ENCODE results near the gene NDST1.

The NDST1 gene

DNA sequence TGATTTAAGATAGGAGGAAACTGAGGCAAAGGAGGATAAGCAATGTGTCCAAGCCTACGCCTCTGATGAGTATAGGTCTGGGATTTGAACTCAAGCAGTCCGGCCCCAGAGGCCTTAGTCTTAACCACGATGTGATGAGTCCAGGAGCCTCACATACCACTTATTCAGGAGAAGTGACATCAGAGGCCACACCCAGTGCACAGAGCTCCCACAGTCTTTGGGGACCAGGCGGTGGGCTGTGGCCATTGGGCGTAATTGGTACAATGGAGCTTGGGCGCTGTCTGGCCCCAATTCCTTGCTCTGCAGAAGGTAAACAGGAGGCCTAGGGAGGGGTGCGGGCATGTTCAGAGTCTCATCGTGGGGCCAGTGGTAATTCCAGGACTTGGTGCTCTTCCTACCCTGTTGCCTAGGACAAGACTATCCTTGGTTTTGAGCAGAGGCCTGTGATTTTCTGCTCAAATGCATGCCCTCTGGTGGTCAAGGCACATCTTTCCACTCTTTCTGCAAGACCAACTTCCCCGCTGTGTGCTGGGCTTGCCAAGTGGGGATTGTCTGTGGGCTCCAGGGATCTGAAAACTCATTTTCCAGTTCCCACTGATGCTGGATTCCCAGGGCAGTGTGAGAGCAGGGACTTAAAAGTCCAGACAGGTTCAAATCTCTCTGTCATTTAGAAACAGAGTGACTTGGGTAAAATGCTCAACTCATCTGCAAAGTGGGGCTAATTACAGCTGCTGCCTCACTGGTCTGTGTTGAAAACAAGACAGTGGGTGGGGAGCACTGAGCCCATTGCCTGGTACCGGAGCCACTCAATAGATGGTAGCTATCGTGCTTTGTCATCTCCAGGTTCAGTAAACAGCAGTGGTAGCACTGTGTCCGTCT, 15.8 kb downstream of the NDST1 start:
- no peak for DNase-seq (ENCODE audit: low read depth)

DNA sequence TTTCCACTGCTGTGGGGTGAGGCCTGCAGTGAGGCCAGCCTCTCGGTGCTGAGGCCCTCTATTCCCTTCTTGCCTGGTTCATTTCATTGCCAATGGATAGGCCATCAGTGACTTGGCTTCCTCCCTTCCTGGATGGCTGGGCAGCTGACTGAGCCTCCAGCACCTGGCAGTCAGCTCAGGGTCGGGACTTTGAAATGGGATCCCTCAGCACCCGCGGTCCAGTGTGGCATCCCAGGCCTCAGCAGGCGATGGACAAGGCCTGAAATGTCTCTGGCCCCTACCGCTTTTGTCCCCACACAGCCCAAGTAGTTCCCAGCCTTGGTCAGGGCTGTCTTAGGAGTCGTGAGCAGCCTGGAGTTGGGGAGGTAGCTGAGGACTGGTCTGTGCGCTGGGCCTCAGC, 17.2 kb downstream of the NDST1 start:
- DNase-seq (ENCODE audit: low read depth), result no peak

DNA sequence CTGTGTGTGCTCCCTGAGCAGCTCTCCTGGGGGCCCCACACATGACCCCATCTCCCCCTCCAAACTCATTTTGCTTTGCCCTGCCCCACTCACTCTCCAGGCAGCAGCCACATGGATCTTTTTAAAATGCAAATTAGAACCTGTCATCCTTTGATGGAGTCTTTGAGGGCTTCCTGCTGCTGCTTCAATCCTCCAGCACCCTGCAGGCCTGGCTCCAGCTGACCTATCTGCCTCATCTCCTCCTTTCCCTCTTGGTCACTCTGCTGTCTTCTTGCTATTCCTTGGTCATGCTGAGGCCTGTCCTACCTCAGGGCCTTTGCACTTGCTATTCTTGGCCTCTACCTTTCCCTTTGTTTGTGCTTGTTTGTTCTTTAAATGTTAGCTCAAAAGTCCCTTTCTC, 17.9 kb downstream of the NDST1 start:
- no peak for DNase-seq (ENCODE audit: low read depth)

DNA sequence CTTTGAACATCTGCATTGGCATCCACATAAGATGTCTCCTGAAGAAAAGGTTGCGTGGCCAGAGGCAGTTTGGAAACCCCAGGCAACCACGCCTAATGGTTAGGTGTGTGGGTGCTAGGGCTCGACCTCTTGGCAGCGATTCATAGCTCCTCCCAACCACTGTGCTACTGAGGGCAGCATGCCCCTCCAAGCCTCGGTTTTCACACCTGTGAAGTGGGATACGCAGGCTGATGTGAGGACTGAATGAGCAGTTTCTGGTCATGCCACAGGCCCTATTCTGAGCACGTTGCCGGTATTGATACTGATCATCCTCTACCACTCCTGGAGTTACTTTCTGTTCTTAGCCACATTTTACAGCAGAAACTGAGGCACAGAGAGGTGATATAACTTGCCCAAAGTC, 19.1 kb downstream of the NDST1 start:
- no peak for DNase-seq (ENCODE audit: low read depth)

DNA sequence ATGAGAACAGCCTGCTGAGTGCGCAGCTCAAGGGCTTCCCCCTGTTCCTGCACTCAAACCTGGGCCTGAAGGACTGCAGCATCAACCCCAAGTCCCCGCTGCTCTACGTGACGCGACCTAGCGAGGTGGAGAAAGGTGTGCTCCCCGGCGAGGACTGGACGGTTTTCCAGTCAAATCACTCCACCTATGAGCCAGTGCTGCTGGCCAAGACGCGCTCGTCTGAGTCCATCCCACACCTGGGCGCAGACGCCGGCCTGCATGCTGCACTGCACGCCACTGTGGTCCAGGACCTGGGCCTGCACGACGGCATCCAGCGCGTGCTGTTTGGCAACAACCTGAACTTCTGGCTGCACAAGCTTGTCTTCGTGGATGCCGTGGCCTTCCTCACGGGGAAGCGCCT, 19.9 kb downstream of the NDST1 start:
- DNase-seq (ENCODE audit: low read depth), result no peak

DNA sequence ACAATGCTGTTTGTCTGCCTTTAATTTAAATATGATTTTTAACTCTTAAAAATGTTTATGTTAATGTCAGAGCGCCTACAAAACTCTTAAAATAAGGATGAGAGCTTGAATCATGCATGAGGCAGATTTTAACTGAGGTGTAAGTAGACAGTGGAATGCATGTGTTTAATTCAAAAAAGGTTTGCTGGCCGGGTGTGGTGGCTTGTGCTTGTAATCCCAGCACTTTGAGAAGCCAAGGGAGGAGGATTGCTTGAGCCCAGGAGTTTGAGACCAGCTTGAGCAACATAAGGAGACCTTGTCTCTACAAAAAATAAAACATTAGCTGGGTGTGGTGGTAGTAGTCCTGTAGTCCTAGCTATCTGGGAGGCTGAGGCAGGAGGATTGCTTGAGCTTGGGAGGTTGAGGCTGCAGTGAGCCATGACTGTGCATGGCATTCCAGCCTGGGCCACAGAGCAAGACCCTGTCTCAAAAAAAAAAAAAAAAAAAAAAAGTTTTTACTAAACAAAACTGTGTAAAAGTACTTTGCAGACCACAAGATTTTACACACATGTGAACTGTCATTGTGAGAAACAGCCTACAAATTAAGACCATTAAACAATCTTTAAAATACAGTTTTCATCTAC, 21.1 kb downstream of the NDST1 start:
- DNase-seq (ENCODE audit: low read depth), result no peak

DNA sequence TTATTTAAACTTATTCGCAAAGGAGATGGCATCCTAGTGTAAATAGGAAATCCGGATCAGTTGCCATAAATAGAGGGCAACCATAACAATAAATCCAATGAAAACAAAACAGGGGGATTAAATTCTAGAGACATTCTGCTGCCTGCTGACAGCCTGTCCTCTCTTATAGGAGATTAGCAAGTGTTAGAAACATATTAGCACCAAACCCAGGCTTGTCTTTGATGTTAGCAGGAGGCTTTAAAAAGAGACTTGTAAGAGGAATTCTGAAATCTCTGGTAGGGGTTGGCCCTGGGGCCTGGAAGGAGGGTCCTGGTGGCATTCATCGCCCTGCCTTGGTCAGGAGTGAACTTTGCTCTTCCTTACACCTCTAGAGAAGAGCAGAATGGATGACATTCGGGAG, 21.6 kb downstream of the NDST1 start:
- DNase-seq (ENCODE audit: low read depth), result no peak

DNA sequence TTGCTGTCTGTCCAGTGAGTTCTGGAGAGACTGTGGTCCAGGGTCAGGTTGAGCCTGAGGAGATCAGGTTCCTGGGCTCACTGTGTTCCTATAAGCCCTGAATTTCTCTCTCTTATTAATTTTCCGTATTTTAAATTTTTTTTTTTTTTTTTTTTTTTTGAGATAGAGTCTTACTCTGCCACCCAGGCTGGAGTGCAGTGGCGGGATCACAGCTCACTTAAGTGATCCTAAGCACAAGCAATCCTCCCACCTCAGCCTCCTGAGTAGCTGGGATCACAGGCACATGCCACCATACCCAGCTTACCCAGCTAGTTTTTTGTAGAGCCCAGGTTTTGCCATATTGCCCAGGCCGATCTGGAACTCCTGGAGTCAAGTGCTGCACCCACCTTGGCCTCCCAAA, 22.5 kb downstream of the NDST1 start:
- DNase-seq (ENCODE audit: low read depth), result no peak

DNA sequence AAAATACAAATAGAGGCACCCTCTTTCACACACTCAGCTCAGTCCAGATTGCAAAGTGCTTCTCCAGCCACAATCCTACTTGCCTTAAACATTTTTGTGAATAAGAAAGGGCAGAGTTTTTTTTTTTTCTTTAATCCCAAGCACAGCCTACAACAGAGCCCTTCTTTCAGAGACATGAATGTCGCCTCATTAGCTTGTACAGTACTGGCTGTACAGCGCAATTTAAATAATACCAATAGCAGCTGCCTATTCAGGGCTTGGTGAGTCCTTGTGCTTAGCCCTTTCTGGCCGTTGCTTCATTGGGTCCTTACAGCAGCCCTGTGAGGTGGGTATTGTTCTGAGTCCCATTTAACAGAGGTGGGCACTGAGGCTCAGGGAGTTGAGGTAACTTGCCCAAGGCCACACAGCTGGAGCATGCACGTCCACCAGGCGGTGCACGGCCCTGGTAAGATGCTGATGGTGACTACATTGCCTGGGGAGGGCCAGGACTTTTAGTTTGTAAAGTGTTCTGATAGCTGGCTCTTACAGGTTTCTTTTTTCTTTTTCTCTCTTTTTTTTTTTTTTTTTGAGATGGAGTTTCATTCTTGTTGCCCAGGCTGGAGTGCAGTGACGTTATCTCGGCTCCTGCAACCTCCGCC, 23.1 kb downstream of the NDST1 start:
- no peak for DNase-seq (ENCODE audit: low read depth)

DNA sequence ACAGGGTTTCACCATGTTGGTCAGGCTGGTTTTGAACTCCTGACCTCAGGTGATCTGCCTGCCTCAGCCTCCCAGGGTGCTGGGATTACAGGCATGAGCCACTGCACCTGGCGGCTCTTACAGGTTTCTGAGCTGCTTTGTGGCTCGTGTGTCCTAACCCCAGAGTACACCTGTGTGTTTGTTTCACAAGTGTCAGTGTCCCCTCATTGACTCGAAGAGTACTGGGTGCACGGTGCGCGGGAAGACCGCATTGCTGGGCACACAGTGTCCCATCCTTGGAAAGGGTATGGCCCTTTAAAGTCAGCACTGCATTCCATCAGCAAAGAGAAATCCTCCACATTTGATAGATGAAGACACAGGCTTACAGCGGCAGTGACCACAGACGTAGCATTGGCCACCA, 23.8 kb downstream of the NDST1 start:
- no peak for DNase-seq (ENCODE audit: low read depth)

DNA sequence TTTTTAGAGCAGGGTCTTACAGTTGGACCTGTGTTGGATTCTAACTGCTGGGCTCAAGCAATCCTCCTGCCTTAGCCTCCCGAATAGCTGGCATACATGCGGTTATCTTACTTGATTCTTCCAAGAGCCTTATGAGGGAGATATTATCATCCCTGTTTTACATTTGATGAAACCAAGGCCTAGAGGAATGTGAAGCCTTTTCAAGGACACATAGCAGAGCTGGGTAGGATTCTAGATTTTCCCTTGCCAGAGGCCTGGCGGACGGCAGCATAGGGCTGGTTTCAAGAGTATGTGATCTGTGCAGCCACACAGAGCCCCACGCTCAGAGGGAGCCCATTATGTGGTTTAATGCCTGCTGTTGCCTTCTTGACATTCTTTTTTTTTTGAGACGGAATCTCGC, 24.2 kb downstream of the NDST1 start:
- no peak for DNase-seq (ENCODE audit: low read depth)

DNA sequence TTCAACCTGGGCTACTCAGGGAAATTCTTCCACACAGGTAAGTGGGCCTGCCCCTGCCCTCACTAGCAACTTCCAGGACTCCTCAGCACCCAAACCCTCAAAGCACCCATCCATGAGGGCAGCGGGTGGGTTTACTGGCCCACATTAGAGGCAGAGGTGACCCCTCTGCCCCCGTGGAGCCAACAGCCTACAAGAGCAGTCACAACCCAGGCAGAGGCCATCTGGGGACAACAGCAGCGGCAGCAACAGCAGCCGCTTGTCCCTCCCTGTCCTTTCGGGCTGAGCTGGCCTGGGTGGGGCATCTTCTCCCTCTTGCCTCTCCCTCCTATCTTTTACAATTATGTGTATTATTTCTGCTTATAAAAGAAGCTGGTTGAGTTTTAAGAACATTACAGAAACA, 25.1 kb downstream of the NDST1 start:
- DNase-seq (ENCODE audit: low read depth), result no peak

DNA sequence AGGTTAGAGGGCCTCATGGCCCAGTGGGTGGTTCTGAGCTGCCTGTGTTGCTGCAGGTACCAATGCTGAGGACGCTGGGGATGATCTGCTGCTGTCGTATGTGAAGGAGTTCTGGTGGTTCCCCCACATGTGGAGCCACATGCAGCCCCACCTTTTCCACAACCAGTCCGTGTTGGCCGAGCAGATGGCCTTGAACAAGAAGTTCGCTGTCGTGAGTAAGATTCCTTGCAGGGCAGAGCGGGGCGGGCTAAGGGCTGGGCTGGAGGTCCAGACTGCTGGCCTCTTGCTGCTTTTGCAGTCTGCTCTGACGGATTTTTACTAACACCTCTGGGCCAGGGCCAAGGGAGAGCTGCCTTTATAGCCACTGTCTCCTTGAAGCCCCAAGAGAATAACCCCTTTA, 26.9 kb downstream of the NDST1 start:
- DNase-seq (ENCODE audit: low read depth), result no peak

DNA sequence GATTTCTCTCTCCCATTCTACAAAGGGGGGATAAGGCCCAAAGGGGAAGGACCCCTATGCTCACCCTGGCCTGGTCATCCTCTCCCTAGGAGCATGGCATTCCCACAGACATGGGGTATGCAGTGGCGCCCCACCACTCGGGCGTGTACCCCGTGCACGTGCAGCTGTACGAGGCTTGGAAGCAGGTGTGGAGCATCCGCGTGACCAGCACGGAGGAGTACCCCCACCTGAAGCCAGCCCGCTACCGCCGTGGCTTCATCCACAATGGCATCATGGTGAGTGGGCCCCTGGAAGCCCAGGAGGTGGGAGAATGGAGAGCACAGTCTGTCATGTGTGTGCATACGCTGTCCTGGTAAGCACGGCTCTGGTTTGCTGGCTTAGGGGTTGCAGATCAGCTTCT, 27.7 kb downstream of the NDST1 start:
- DNase-seq (ENCODE audit: low read depth), result no peak

DNA sequence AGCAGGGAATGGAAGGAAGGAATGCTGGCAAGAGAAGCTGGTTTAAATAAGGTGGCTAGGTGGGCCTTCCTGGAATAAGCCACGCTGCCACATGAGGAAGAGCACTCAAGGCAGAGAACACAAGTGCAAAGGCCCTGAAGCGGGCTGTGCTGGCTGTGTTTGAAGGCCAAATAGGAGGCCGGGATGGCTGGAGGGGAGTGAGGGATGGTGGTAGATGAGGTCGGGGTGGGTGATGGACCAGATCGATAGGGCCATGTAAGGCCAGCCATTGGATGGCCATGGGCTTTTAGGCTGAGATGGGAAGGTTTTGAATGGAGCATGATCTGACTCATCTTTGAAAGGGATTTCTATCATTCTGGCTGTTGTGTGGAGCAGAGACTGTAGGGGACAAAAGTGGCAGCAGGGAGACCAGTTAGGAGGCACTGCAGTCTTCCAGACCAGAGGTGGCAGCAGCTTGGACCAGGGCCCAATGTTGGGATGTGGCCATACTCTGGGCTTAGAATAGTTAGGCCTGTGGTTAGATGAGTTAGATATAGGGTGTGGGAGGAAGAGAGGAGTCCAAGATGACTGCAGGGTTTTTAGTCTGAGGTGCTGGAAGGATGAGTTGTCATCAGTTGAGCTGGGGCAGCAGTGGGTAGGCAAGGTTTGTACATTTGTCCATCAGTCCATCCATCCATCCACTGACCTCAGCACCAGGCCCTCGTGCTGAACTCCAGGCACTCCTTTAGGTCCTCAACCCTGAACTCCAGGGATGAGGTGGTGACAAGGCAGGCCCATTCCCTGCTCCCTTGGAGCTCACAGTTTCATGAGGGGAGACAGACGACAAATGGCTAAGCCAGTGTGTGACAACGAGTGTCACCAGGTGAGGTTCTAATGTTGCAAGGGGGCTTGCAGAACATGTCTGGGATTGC, 30.3 kb downstream of the NDST1 start:
- DNase-seq (ENCODE audit: low read depth), result no peak

DNA sequence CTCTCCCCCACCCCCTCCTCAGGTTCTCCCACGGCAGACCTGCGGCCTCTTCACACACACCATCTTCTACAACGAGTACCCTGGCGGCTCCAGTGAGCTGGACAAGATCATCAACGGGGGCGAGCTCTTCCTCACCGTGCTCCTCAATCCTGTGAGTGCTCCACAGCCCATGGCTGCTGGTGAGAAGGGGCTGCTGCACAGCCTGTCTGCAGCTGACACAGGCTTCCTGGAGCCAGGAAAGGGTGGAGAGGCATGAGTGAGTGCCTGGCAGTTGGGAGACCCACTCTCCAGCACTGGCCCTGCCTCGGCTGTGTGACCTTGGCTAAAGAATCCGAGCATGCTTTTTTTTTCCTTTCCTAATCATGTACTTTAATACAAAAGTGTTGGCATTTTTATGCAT, 31.3 kb downstream of the NDST1 start:
- no peak for DNase-seq (ENCODE audit: low read depth)

DNA sequence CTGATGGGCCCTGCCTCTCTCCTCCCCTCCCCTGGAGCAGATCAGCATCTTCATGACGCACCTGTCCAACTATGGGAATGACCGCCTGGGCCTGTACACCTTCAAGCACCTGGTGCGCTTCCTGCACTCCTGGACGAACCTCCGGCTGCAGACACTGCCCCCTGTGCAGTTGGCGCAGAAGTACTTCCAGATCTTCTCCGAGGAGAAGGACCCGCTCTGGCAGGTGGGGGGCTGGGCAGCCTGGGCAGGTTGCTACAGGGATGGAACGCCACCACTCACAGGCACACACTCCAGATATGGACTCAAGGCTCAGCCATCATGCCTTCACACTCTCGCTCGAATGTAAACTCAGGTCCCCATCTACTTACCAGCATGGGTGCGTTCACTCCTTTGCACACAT, 32.1 kb downstream of the NDST1 start:
- DNase-seq (ENCODE audit: low read depth), result no peak

DNA sequence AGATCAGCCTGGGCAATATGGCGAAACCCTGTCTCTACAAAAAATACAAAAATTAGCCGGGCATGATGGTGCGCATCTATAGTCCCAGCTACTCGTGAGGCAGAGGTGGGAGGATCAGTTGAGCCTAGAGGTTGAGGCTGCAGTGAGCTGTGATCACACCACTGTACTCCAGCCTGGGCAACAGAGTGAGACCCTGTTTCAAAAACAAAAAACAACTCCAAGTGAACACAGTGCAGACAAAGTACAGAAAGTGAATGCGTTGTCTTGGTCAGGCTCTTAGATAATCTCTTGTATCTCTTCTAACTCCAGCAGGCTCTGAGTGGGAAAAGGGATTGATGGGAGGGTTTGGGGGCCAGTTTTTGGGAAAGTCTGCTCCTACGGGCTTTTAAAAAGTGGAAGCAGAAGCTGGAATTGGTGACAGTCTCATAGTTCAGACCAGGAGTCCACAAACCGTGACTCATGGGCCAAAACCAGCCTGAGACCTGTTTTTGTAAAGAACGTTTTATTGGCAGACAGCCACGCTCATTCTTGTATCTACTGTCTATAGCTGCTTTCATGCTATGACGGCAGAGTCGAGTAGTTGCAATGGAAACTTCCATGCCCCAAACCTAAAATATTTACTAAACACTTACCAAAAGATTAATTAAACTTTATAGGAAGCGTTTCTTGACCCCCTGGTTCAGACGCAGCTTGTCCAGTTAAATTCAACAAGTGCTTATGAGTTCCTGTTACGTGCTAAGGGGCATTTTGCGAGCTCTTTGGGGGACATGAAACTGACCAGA, 32.9 kb downstream of the NDST1 start:
- DNase-seq (ENCODE audit: low read depth), result peak; percentile 75

DNA sequence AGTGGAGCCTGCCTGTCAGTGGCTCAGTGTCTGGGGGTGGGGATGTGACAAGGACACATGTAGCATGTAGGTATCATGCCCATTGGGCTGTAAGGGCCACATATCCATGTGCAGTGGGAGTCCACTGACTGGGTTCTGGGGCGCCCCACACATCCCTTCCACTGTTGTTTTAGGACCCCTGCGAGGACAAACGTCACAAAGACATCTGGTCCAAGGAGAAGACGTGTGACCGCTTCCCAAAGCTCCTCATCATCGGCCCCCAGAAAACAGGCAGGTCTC, 33.4 kb downstream of the NDST1 start:
- DNase-seq (ENCODE audit: low read depth), result no peak

DNA sequence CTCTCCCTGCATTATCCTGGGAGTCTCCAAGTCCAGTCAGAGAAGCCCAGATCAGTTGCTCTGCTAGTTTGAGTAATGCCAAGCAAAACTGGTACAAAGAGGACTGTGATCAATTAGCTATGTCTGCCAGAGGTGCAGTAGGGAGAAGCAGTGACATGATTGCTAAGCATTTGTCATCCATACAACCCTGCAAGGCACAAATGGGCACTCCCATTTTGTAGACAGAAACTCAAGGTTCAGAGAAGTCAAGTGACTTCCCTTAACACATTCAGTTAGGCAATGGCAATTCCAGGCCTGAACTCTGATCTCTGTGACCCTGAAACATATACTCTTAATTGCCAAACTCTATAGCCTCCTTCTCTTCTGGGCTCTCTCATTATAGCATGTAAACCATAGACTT, 34.0 kb downstream of the NDST1 start:
- DNase-seq (ENCODE audit: low read depth), result no peak

DNA sequence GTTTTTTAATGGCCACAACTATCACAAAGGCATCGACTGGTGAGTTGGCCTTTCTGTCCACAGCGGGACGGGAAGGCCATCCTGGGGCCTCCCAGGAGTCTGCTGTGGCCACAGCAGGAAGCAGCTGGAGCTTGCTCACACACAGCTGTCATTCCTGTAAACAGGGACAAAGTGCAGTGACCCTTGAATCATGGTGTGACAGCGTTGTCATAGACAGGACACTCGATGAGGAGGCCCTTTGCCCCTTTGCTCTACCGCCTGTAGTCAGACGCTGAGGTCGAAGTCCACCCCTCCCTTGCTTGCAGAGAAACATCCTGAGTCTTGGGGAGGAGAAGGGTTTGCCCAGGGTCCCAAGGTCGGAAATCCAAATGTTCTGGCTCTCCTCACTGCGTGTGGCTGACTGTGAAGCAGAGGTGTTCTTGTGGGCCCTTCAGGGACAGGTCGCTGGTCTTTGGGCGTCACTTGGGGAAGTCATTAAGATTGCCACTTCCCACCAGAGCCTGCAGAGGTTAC, 35.1 kb downstream of the NDST1 start:
- DNase-seq (ENCODE audit: low read depth), result no peak
